ENCODE data around the gene RGS16.
"Not testable (repeated sequence)": the region's sequence is repeated elsewhere in the genome, so short reads cannot be mapped to it uniquely, and the experiment has no call there.

RGS16 gene

GRCh38 chr1:182604175-182605164 lies at the start of gene RGS16:
Gene RGS16 (minus strand): TSS chr1:182604389. CDS start chr1:182604259, 130 bp downstream.
- peak; percentile 77 to 96 (median 92) for DNase-seq
- intact Hi-C loops (cut with DNase I): no loop called here

- intact Hi-C loops (cut with DNase I): no loop called here
- DNase-seq: no peak
These were observed 49.8 kb upstream of the RGS16 start for GRCh38 chr1:182653986-182654385.

- intact Hi-C loops (cut with DNase I): no loop called here
- no peak for DNase-seq
These were observed 48.7 kb upstream of the RGS16 start for GRCh38 chr1:182652933-182653332.

- intact Hi-C loops (cut with DNase I): no loop called here
- DNase-seq: no peak
These were observed 47.1 kb upstream of the RGS16 start for GRCh38 chr1:182651339-182651724.

- DNase-seq: no peak
- intact Hi-C loops (cut with DNase I): no loop called here
These were observed 46.6 kb upstream of the RGS16 start for GRCh38 chr1:182650678-182651338.

- DNase-seq: no peak
- intact Hi-C loops (cut with DNase I): no loop called here
These were observed 44.9 kb upstream of the RGS16 start for GRCh38 chr1:182649041-182649440.

- intact Hi-C loops (cut with DNase I): no loop called here
- no peak for DNase-seq
These were observed 42.5 kb upstream of the RGS16 start for GRCh38 chr1:182646739-182647138.

- DNase-seq: no peak
- intact Hi-C loops (cut with DNase I): no loop called here
These were observed 40.7 kb upstream of the RGS16 start for GRCh38 chr1:182644886-182645285.

- intact Hi-C loops (cut with DNase I): no loop called here
- no peak for DNase-seq
These were observed 39.5 kb upstream of the RGS16 start for GRCh38 chr1:182643699-182644098.

GRCh38 chr1:182642461-182642860 lies 38.3 kb upstream of the RGS16 start:
- DNase-seq: no peak

GRCh38 chr1:182641561-182641960 lies 37.4 kb upstream of the RGS16 start:
- no peak for DNase-seq
- intact Hi-C loops (cut with DNase I): no loop called here

More at GRCh38 chr1:182642461-182642860, 38.3 kb upstream of the RGS16 start:
- intact Hi-C loops (cut with DNase I): no loop called here

GRCh38 chr1:182639330-182639729 lies 35.1 kb upstream of the RGS16 start:
- intact Hi-C loops (cut with DNase I): no loop called here

GRCh38 chr1:182637769-182638168 lies 33.6 kb upstream of the RGS16 start:
- no peak for DNase-seq
- intact Hi-C loops (cut with DNase I): no loop called here

More at GRCh38 chr1:182639330-182639729, 35.1 kb upstream of the RGS16 start:
- DNase-seq: no peak

- intact Hi-C loops (cut with DNase I): no loop called here
- no peak for DNase-seq
These were observed 31.7 kb upstream of the RGS16 start for GRCh38 chr1:182635871-182636270.

GRCh38 chr1:182634306-182635072 lies 30.3 kb upstream of the RGS16 start:
- DNase-seq: no peak
- intact Hi-C loops (cut with DNase I): no loop called here

- DNase-seq: no peak
- intact Hi-C loops (cut with DNase I): no loop called here
These were observed 29.6 kb upstream of the RGS16 start for GRCh38 chr1:182633657-182634281.

GRCh38 chr1:182633031-182633430 lies 28.8 kb upstream of the RGS16 start:
- no peak for DNase-seq
- intact Hi-C loops (cut with DNase I): no loop called here

- intact Hi-C loops (cut with DNase I): not testable (repeated sequence)
- peak in 2 of 42 donors; percentile 21 to 41 for DNase-seq
These were observed 28.3 kb upstream of the RGS16 start for GRCh38 chr1:182632441-182632857.

GRCh38 chr1:182631954-182632353 lies 27.8 kb upstream of the RGS16 start:
- intact Hi-C loops (cut with DNase I): no loop called here
- no peak for DNase-seq
